ENCODE results near the gene ZBTB45.

DNA sequence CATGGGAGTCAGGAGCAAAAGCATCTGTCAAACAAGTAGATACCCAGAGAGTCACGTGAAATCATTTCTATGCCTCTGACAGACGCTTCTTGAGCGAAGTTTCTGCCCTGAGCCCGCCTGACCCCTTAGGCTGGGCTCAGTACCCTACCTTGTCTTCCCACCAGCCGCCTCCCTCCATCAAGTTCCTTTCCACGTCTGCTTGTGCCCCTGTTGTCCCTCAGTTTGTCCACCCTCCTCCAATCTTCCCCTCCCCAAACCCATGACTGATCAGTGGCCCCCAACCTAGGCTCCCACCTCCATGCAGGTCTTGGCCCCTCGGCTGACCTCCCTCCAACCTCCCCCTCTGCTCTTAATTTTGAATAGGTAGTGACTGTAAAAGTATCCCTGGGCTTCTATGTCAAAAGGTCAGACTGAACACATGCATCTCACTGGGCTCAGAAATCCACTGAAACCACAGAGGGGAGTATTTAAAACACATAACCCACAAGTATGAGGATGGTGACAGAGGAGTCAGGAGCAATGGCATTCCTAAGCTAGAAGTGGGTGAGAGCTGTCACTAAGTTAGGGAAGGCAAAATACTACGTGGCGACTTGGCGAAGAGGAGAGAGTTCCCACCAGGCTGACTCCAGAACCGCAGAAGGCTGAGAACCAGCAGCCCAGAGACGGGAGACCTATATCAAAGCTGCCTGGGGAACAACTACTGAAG, 45.2 kb downstream of the ZBTB45 start:
- TF ChIP-seq POLR2A (IDR thresholded peaks at IDR 0.05) (no peak), POLR2AphosphoS5 (IDR thresholded peaks at IDR 0.05) (no peak)
- TF ChIP-seq, protein P1, sequence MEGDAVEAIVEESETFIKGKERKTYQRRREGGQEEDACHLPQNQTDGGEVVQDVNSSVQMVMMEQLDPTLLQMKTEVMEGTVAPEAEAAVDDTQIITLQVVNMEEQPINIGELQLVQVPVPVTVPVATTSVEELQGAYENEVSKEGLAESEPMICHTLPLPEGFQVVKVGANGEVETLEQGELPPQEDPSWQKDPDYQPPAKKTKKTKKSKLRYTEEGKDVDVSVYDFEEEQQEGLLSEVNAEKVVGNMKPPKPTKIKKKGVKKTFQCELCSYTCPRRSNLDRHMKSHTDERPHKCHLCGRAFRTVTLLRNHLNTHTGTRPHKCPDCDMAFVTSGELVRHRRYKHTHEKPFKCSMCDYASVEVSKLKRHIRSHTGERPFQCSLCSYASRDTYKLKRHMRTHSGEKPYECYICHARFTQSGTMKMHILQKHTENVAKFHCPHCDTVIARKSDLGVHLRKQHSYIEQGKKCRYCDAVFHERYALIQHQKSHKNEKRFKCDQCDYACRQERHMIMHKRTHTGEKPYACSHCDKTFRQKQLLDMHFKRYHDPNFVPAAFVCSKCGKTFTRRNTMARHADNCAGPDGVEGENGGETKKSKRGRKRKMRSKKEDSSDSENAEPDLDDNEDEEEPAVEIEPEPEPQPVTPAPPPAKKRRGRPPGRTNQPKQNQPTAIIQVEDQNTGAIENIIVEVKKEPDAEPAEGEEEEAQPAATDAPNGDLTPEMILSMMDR (IDR thresholded peaks at IDR 0.05 in 8 of 11, conservative IDR thresholded peaks at IDR 0.05 in 3 of 11), result no peak

Data from spleen (tissue), 7 donors.